Measurements from ENCODE around the gene CCNJ. TPM values are rescaled to one million over a fixed set of nuclear protein-coding genes. Genes with fewer than 3 reads are reported as not detected.
"Not testable (repeated sequence)": the region's sequence is repeated elsewhere in the genome, so short reads cannot be mapped to it uniquely, and the experiment has no call there.

CCNJ gene
- polyA plus RNA-seq, 1 of the 3 experiments (the other 2 are of a cell fraction): 4.3 TPM

DNA sequence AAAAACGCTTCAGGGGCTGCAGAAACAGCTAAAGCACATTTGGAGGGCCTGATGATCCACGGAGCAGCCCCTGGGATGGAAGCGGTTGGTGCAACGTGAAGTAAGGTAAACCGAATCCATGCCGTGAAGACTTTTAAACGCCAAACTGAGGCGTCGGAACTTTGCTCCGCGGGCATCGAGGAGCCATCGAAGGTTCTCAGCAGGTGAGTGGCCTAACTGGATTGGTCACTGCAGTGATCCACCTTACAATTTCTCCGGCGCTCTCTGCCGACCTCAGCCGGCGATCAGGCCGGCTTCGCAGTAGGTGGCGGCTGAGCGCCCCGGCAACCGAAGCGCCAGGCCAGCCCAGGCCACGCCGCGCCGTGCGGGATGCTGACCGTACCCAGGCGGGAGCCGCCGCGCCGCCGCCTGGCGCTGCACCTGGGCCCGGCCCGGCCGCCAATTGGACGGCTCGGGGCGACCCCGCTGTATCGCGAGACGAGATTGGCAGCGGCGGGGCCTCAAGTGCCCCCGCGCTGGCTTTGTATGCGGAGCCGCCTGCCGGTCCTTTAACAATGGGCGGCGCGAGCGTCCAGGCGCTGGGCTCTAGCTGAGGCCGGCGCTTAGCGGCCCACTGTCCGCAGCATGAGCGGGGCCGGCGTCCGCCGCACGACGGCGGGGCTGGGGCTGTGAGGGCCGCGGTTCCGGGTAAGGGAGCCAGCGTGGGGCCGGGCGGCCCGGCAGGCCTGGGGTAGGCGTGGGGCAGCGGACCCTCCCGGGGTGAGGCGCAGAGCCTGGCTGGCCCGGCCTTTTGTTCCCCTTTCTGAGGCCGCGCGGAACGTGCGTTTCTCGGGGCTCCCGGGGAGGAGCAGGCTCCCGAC is at the start of gene CCNJ (continued):
- TF ChIP-seq, protein P1, sequence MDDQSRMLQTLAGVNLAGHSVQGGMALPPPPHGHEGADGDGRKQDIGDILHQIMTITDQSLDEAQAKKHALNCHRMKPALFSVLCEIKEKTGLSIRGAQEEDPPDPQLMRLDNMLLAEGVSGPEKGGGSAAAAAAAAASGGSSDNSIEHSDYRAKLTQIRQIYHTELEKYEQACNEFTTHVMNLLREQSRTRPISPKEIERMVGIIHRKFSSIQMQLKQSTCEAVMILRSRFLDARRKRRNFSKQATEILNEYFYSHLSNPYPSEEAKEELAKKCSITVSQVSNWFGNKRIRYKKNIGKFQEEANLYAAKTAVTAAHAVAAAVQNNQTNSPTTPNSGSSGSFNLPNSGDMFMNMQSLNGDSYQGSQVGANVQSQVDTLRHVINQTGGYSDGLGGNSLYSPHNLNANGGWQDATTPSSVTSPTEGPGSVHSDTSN (IDR thresholded peaks at IDR 0.05): peak; percentile 17; the same call in 1 of the 2 replicates
- TF ChIP-seq NRF1 (IDR thresholded peaks at IDR 0.05; ENCODE audit: low read depth, low read length) (no peak), FOXJ3 (CRISPR knock-in tag; IDR thresholded peaks at IDR 0.05) (no peak), ELF1 (IDR thresholded peaks at IDR 0.05) (no peak), JUND (IDR thresholded peaks at IDR 0.05) (no peak), MXI1 (IDR thresholded peaks at IDR 0.05; ENCODE audit: low read depth, low read length) (peak; percentile 60; the same call in 1 of the 2 replicates), RFX5 (IDR thresholded peaks at IDR 0.05; ENCODE audit: low read length) (no peak)

DNA sequence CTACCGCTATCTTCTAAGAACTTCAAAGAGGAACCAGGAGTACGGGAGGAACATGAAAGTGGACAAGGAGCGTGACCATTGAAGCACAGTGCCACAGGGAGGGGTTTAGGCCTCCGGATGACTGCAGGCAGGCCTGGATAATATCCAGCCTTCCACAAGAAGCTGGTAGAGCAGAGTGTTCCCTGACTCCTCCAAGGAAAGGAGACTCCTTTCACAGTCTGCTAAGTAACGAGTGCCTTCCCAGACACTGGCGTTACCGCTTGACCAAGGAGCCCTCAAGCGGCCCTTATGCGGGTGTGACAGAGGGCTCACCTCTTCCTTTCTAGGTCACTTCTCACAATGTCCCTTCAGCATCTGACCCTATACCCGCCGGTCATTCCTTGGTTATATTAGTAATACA is 49.0 kb upstream of the CCNJ start:
- POLR2A ChIA-PET; H3K4me1 ChIP-seq (ENCODE audit: control insufficient read depth in 1 of 2, insufficient read depth in 2 of 2, low read depth in 1 of 2, low read length in 1 of 2); H3K4me2 ChIP-seq; H3K36me3 ChIP-seq (replicated peaks in 1 of 2; ENCODE audit: control insufficient read depth in 1 of 2, insufficient read depth in 2 of 2, low read length in 1 of 2); DNase-seq; H3K9me3 ChIP-seq; H4K20me1 ChIP-seq (ENCODE audit: insufficient read depth); H3K79me2 ChIP-seq (ENCODE audit: insufficient read depth); H3K9ac ChIP-seq; H3K9me2 ChIP-seq; H3F3A ChIP-seq (replicated peaks; ENCODE audit: insufficient read depth); H3K27ac ChIP-seq (ENCODE audit: low read depth in 2 of 2, low read length in 1 of 2); H3K4me3 ChIP-seq (ENCODE audit: low read depth in 2 of 2, low read length in 1 of 2); H3K27me3 ChIP-seq (ENCODE audit: insufficient read depth); H2AFZ ChIP-seq (ENCODE audit: low read depth); CTCF ChIA-PET: not testable (repeated sequence)
- WGBS (ENCODE audit: low lambda C conversion rate): 83% methylated on average over 11 of the region's 11 CpGs

DNA sequence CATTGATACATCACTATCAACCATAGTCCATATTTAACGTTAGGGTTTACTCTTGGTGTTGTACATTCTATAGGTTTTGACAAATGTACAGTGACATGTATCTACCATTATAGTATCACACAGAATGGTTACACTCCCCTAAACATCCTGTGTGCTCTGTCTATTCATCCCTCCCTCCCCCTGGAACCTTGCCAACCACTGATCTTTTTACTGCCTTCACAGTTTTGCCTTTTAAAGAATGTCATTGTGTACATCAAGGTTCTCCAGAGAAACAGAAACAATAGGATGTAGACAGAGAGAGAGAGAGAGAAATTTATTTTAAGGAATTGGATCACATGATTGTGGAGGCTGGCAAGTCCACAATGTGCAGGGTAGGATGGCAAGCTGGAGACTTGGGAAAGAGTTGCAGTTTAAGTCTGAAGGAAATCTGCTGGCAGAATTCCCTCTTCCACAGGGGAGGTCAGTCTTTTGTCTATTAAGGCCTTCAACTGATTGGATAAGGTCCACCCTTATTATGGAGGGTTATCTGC is 45.1 kb upstream of the CCNJ start:
- H3K36me3 ChIP-seq (replicated peaks in 1 of 2; ENCODE audit: control insufficient read depth in 1 of 2, insufficient read depth in 2 of 2, low read length in 1 of 2): no peaks in the 10 kb centered on the region
- H3K9me3 ChIP-seq: no peaks in the 10 kb centered on the region
- no peaks in the 10 kb centered on the region for H3K27me3 ChIP-seq (ENCODE audit: insufficient read depth)
- no peak overlapping the region for H2AFZ ChIP-seq (ENCODE audit: low read depth)
- H3K4me2 ChIP-seq: no peak overlapping the region
- DNase-seq: no peak
- H3K9ac ChIP-seq: no peak overlapping the region
- WGBS (ENCODE audit: low lambda C conversion rate): 32% methylated on average over 1 of the region's 1 CpG
- no peaks in the 10 kb centered on the region for H3K9me2 ChIP-seq
- TF ChIP-seq, protein P1 (IDR thresholded peaks at IDR 0.05): no peak
- TF ChIP-seq, protein P2, sequence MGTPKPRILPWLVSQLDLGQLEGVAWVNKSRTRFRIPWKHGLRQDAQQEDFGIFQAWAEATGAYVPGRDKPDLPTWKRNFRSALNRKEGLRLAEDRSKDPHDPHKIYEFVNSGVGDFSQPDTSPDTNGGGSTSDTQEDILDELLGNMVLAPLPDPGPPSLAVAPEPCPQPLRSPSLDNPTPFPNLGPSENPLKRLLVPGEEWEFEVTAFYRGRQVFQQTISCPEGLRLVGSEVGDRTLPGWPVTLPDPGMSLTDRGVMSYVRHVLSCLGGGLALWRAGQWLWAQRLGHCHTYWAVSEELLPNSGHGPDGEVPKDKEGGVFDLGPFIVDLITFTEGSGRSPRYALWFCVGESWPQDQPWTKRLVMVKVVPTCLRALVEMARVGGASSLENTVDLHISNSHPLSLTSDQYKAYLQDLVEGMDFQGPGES (IDR thresholded peaks at IDR 0.05; ENCODE audit: low read depth, low read length): no peak
- TF ChIP-seq YY1 (IDR thresholded peaks at IDR 0.05; ENCODE audit: low read depth) (no peak), FOSL2 (IDR thresholded peaks at IDR 0.05; ENCODE audit: borderline replicate concordance, low read depth) (no peak), SMC3 (IDR thresholded peaks at IDR 0.05; ENCODE audit: low read depth, low read length) (no peak)
- TF ChIP-seq, protein P3, sequence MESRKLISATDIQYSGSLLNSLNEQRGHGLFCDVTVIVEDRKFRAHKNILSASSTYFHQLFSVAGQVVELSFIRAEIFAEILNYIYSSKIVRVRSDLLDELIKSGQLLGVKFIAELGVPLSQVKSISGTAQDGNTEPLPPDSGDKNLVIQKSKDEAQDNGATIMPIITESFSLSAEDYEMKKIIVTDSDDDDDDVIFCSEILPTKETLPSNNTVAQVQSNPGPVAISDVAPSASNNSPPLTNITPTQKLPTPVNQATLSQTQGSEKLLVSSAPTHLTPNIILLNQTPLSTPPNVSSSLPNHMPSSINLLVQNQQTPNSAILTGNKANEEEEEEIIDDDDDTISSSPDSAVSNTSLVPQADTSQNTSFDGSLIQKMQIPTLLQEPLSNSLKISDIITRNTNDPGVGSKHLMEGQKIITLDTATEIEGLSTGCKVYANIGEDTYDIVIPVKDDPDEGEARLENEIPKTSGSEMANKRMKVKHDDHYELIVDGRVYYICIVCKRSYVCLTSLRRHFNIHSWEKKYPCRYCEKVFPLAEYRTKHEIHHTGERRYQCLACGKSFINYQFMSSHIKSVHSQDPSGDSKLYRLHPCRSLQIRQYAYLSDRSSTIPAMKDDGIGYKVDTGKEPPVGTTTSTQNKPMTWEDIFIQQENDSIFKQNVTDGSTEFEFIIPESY (IDR thresholded peaks at IDR 0.05; ENCODE audit: borderline replicate concordance, low read depth): no peak
- H3K79me2 ChIP-seq (ENCODE audit: insufficient read depth): no peaks in the 10 kb centered on the region
- no peak overlapping the region for H3K27ac ChIP-seq (ENCODE audit: low read depth in 2 of 2, low read length in 1 of 2)
- ChIA-PET POLR2A (no interaction called here), CTCF (no interaction called here)
- no peak overlapping the region for H3K4me3 ChIP-seq (ENCODE audit: low read depth in 2 of 2, low read length in 1 of 2)
- no peaks in the 10 kb centered on the region for H3K4me1 ChIP-seq (ENCODE audit: control insufficient read depth in 1 of 2, insufficient read depth in 2 of 2, low read depth in 1 of 2, low read length in 1 of 2)
- H4K20me1 ChIP-seq (ENCODE audit: insufficient read depth): no peaks in the 10 kb centered on the region
- H3F3A ChIP-seq (replicated peaks; ENCODE audit: insufficient read depth): no peaks in the 10 kb centered on the region

Measured in SK-N-SH (cell line).